Keratinocyte (primary cell): ENCODE results near the gene ANKRD27. TPM values are rescaled to one million over a fixed set of nuclear protein-coding genes. Genes with fewer than 3 reads are reported as not detected.

Source experiments
- DNase-seq: peaks from one replicate; pipeline ENCODE4 v3.0.0-alpha.2; 2011; ENCODE audit warnings: low read depth, missing footprints, low spot score
- FAIRE-seq: peaks from 2 replicates; lab custom pipeline; 2011; peaks lifted over from hg19 to GRCh38; lab: Jason Lieb, UNC
- H2AFZ ChIP-seq: 2 replicates; pipeline ENCODE4 v1.6.0; 2012; ENCODE audit warnings: low read length, control low read depth, inconsistent platforms; ENCODE audit not compliant: control insufficient read depth
- H3K27ac ChIP-seq: 2 replicates; pipeline ENCODE4 v1.5.1; 2011; ENCODE audit warnings: low read length; ENCODE audit not compliant: control insufficient read depth, insufficient read depth
- H3K27me3 ChIP-seq: 3 replicates; pipeline ENCODE4 v1.6.0; 2011; ENCODE audit warnings: low read length; ENCODE audit not compliant: control insufficient read depth, insufficient read depth; ENCODE audit errors: extremely low read depth
- H3K36me3 ChIP-seq, 2 experiments: 2 replicates in 1 of 2; 3 replicates in 1 of 2; pipeline ENCODE4 v1.5.1; 2011; ENCODE audit warnings: low read length in 2 of 2, mild to moderate bottlenecking in 1 of 2; ENCODE audit not compliant: control insufficient read depth in 2 of 2, insufficient read depth in 2 of 2; ENCODE audit errors: extremely low read depth in 1 of 2
- H3K4me1 ChIP-seq: 3 replicates; pipeline ENCODE4 v1.5.1; 2011; ENCODE audit warnings: low read length; ENCODE audit not compliant: control insufficient read depth, insufficient read depth; ENCODE audit errors: extremely low read depth
- H3K4me2 ChIP-seq: 3 replicates; pipeline ENCODE4 v1.6.0; 2011; ENCODE audit warnings: low read depth, low read length; ENCODE audit not compliant: control insufficient read depth, insufficient read depth; ENCODE audit errors: extremely low read depth
- H3K4me3 ChIP-seq, 3 experiments: fragments of 200-600 bp in 1 of 3; sonication (generic) in 1 of 3; 2 replicates in 2 of 3; 3 replicates in 1 of 3; pipeline ENCODE4 v1.5.1; 2011 to 2016; ENCODE audit warnings: low read length in 3 of 3, mild to moderate bottlenecking in 3 of 3, control low read depth in 2 of 3, inconsistent platforms in 1 of 3, low read depth in 1 of 3, mixed read lengths in 1 of 3, mixed run types in 1 of 3, moderate library complexity in 1 of 3; ENCODE audit not compliant: control insufficient read depth in 2 of 3, insufficient read depth in 2 of 3; ENCODE audit errors: extremely low read depth in 1 of 3
- H3K79me2 ChIP-seq: 2 replicates; pipeline ENCODE4 v1.6.0; 2012; ENCODE audit warnings: low read length; ENCODE audit not compliant: control insufficient read depth, insufficient read depth
- H3K9ac ChIP-seq: 3 replicates; pipeline ENCODE4 v1.6.0; 2011; ENCODE audit warnings: low read length; ENCODE audit not compliant: control insufficient read depth, insufficient read depth; ENCODE audit errors: extremely low read depth
- H3K9me1 ChIP-seq: 3 replicates; pipeline ENCODE4 v1.6.0; 2011; ENCODE audit warnings: low read length; ENCODE audit not compliant: control insufficient read depth, insufficient read depth; ENCODE audit errors: extremely low read depth
- H3K9me3 ChIP-seq: 2 replicates; pipeline ENCODE4 v1.5.1; 2012; ENCODE audit warnings: low read depth, low read length; ENCODE audit not compliant: control insufficient read depth
- H4K20me1 ChIP-seq: 3 replicates; pipeline ENCODE4 v1.6.0; 2011; ENCODE audit warnings: low read length; ENCODE audit not compliant: control insufficient read depth, insufficient read depth; ENCODE audit errors: extremely low read depth
- EZH2 ChIP-seq: IDR thresholded peaks from one replicate; pipeline ENCODE4 v1.6.1; 2012; ENCODE audit warnings: inconsistent platforms, mild to moderate bottlenecking, low read length, moderate library complexity
- dilution Hi-C: fragments of 300-500 bp; cut with MboI; formaldehyde crosslinking; loops from one replicate; pipeline ENCODE4 v1.7.0; 2020; ENCODE audit warnings: low sequenced_read_pairs; ENCODE audit not compliant: extremely low pct_ligation_motif_present
- polyA plus RNA-seq, 5 experiments: library from polyadenylated mRNA; depleted of rRNA in 3 of 5; stranded (reverse) in 3 of 5; stranded (forward) in 1 of 5; unstranded in 1 of 5; fragments of >200 nt; gene quantifications; 1 replicate in 1 of 5; 2 replicates in 3 of 5; 3 replicates in 1 of 5; pipeline versions ENCODE4 v1.2.1 to v1.2.3, GENCODE V29; 2011 to 2012; ENCODE audit warnings: missing spikeins in 2 of 5, low read depth in 1 of 5, low replicate concordance in 1 of 5
- small RNA-seq, 3 experiments: library from RNA; depleted of rRNA; stranded (forward); fragments of <200 nt; gene quantifications; one replicate each; pipeline ENCODE3, GENCODE V24; 2012; ENCODE audit warnings: low read depth in 3 of 3, low replicate concordance in 1 of 3; ENCODE audit not compliant: insufficient read length in 3 of 3
- TF ChIP-seq, protein P1 (sequence below), 3 experiments: IDR thresholded peaks in 1 of 3; conservative IDR thresholded peaks in 1 of 3; optimal IDR thresholded peaks in 1 of 3; 2 replicates in 2 of 3; 3 replicates in 1 of 3; pipeline versions ENCODE3 to v1.5.1; 2011; ENCODE audit warnings: low read length in 3 of 3, mild to moderate bottlenecking in 3 of 3, moderate library complexity in 2 of 3, control low read depth in 1 of 3, inconsistent platforms in 1 of 3; ENCODE audit not compliant: insufficient read depth in 2 of 3; ENCODE audit errors: extremely low read depth in 1 of 3

Gene ANKRD27
- polyA plus RNA-seq, 1 donor (not counting 4 experiments of a cell fraction or from before 2014, with no cell fraction given) = 34.5 TPM

DNA sequence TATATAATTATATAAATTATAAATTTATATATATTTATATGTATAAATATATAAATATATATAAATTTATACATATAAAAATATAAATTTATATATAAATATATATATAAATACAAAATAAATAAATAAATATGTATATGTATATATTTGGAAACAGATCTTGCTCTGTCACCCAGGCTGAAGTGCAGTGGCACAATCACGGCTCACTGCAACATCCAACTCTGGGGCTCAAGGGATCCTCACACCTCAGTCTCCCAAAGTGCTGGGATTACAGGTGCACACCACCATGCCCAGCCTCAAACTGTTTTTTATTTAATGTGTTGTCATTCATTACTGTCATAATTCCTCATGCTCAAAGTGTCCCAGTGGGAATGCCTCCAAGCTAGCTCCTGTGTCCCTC is 119.2 kb downstream of the ANKRD27 start:
- dilution Hi-C loops = no loop called here
- no peak for FAIRE-seq

DNA sequence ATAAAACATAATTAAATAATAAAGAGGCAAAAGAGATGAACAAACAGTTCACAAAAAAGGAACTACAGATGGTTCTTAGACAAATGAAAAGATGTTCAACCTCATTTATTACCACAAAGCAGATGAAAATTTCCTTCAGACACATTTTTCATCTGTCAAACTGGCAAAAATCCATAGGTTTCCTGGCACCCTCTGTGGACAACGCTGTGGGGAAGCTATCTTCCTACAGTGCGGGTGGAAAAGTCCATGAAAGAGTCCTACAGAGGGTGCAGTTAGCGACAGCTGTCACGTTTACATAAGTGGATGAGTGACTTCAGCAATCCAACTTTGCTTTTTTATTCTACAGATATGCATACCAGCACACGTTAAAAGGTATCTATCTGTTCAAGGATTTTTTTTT is 124.3 kb downstream of the ANKRD27 start:
- no peaks in the 10 kb centered on the region for H3K9me1 ChIP-seq
- no peaks in the 10 kb centered on the region for H3K36me3 ChIP-seq
- no peak overlapping the region for H3K9ac ChIP-seq
- no peak overlapping the region for H3K4me3 ChIP-seq
- H3K4me2 ChIP-seq = no peak overlapping the region
- TF ChIP-seq, protein P1, sequence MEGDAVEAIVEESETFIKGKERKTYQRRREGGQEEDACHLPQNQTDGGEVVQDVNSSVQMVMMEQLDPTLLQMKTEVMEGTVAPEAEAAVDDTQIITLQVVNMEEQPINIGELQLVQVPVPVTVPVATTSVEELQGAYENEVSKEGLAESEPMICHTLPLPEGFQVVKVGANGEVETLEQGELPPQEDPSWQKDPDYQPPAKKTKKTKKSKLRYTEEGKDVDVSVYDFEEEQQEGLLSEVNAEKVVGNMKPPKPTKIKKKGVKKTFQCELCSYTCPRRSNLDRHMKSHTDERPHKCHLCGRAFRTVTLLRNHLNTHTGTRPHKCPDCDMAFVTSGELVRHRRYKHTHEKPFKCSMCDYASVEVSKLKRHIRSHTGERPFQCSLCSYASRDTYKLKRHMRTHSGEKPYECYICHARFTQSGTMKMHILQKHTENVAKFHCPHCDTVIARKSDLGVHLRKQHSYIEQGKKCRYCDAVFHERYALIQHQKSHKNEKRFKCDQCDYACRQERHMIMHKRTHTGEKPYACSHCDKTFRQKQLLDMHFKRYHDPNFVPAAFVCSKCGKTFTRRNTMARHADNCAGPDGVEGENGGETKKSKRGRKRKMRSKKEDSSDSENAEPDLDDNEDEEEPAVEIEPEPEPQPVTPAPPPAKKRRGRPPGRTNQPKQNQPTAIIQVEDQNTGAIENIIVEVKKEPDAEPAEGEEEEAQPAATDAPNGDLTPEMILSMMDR (optimal IDR thresholded peaks at IDR 0.05 in 1 of 3, IDR thresholded peaks at IDR 0.05 in 1 of 3, conservative IDR thresholded peaks at IDR 0.05 in 1 of 3; ENCODE audit: extremely low read depth in 1 of 3, insufficient read depth in 2 of 3, low read length in 3 of 3) = no peak
- TF ChIP-seq EZH2 = no peak
- no peak overlapping the region for H3K27ac ChIP-seq
- H2AFZ ChIP-seq = no peak overlapping the region
- H4K20me1 ChIP-seq = no peaks in the 10 kb centered on the region
- dilution Hi-C loops = no loop called here
- H3K9me3 ChIP-seq = no peaks in the 10 kb centered on the region
- no peaks in the 10 kb centered on the region for H3K27me3 ChIP-seq
- H3K79me2 ChIP-seq = no peaks in the 10 kb centered on the region
- no peaks in the 10 kb centered on the region for H3K4me1 ChIP-seq
- no peak for DNase-seq
- no peak for FAIRE-seq

More for the DNA sequence above, 119.2 kb downstream of the ANKRD27 start:
- no peaks in the 10 kb centered on the region for H3K36me3 ChIP-seq
- H3K9me1 ChIP-seq = no peaks in the 10 kb centered on the region
- no peak overlapping the region for H3K27ac ChIP-seq
- H3K4me1 ChIP-seq = no peaks in the 10 kb centered on the region
- TF ChIP-seq, protein P1 (optimal IDR thresholded peaks at IDR 0.05 in 1 of 3, IDR thresholded peaks at IDR 0.05 in 1 of 3, conservative IDR thresholded peaks at IDR 0.05 in 1 of 3; ENCODE audit: extremely low read depth in 1 of 3, insufficient read depth in 2 of 3, low read length in 3 of 3) = no peak
- TF ChIP-seq EZH2 = no peak
- no peak overlapping the region for H2AFZ ChIP-seq
- no peak overlapping the region for H3K9ac ChIP-seq
- H3K79me2 ChIP-seq = no peaks in the 10 kb centered on the region
- no peaks in the 10 kb centered on the region for H3K9me3 ChIP-seq
- no peak overlapping the region for H3K4me2 ChIP-seq
- no peak overlapping the region for H3K4me3 ChIP-seq
- no peak for DNase-seq
- H4K20me1 ChIP-seq = no peaks in the 10 kb centered on the region
- H3K27me3 ChIP-seq = no peaks in the 10 kb centered on the region

Small RNA genes lying within 50 kb of the gene (small RNA-seq; reads per million reads assigned to genes)
- gene RN7SL789P = 0 to 0.33 (median 0) reads per million in 3 experiments
- 0 reads per million in 3 experiments for gene SNORA68B

Other genes starting within 250 kb of the ANKRD27 start
- gene PDCD5, start 94.0 kb downstream of the ANKRD27 start, polyA plus RNA-seq = 78.6 to 177 TPM (median 123 TPM) in 3 replicates
- gene RGS9BP, start 668 bp upstream of the ANKRD27 start, polyA plus RNA-seq = 0.01 to 0.05 TPM (median 0.03 TPM) in 3 replicates
- gene NUDT19, start 16.6 kb upstream of the ANKRD27 start, polyA plus RNA-seq = 7.7 to 17.1 TPM (median 12.2 TPM) in 3 replicates
- 0.04 TPM in 1 of 3 replicates, not detected in the others for gene TDRD12, start 44.6 kb upstream of the ANKRD27 start, polyA plus RNA-seq
- gene SLC7A9, start 194.6 kb upstream of the ANKRD27 start, polyA plus RNA-seq = 0.06 to 0.31 TPM (median 0.20 TPM) in 3 replicates